GM23338 (cell line): Measurements from ENCODE around the gene NARS2. TPM values are rescaled to one million over a fixed set of nuclear protein-coding genes. Genes with fewer than 3 reads are reported as not detected.

Experiments
- ATAC-seq: fragments of 200-7000 bp; cut with Tn5 transposase; 3 replicates; pipeline ENCODE4 v1.9.1; 2020
- DNase-seq: peaks from one replicate; pipeline ENCODE4 v3.0.0-alpha.2; 2015; ENCODE audit warnings: low spot score
- H2AFZ ChIP-seq: fragments of 200-600 bp; sonication (generic); 2 replicates; pipeline ENCODE4 v1.8.0; 2016; ENCODE audit warnings: antibody characterized with exemption, mild to moderate bottlenecking, moderate library complexity
- H3F3A ChIP-seq: fragments of 200-600 bp; sonication (generic); replicated peaks from 2 replicates; pipeline ENCODE4 v1.8.0; 2017; ENCODE audit warnings: antibody characterized with exemption, mixed run types, low read depth
- H3K27ac ChIP-seq: fragments of 200-600 bp; sonication (generic); 2 replicates; pipeline ENCODE4 v1.6.1; 2016; ENCODE audit warnings: low read depth
- H3K27me3 ChIP-seq: fragments of 200-600 bp; sonication (generic); 2 replicates; pipeline ENCODE4 v1.8.0; 2016; ENCODE audit warnings: mild to moderate bottlenecking, mixed run types, moderate library complexity; ENCODE audit not compliant: insufficient read depth
- H3K36me3 ChIP-seq: fragments of 200-600 bp; sonication (generic); 2 replicates; pipeline ENCODE4 v1.8.0; 2016; ENCODE audit warnings: mild to moderate bottlenecking; ENCODE audit not compliant: insufficient read depth
- H3K4me1 ChIP-seq: fragments of 200-600 bp; sonication (generic); 2 replicates; pipeline ENCODE4 v1.8.0; 2016; ENCODE audit warnings: mild to moderate bottlenecking, moderate library complexity; ENCODE audit not compliant: insufficient read depth
- H3K4me2 ChIP-seq: fragments of 200-600 bp; sonication (generic); 2 replicates; pipeline ENCODE4 v1.7.1; 2017; ENCODE audit warnings: mixed run types
- H3K4me3 ChIP-seq: fragments of 200-600 bp; sonication (generic); 2 replicates; pipeline ENCODE4 v1.6.1; 2016; ENCODE audit warnings: mixed run types
- H3K79me2 ChIP-seq: fragments of 200-600 bp; sonication (generic); replicated peaks from 2 replicates; pipeline ENCODE4 v1.8.0; 2017; ENCODE audit warnings: mild to moderate bottlenecking; ENCODE audit not compliant: insufficient read depth
- H3K9me2 ChIP-seq: fragments of 200-600 bp; sonication (generic); 2 replicates; pipeline ENCODE4 v1.8.0; 2017; ENCODE audit not compliant: insufficient read depth
- H4K20me1 ChIP-seq: fragments of 200-600 bp; sonication (generic); replicated peaks from 2 replicates; pipeline ENCODE4 v1.8.0; 2017; ENCODE audit warnings: mild to moderate bottlenecking; ENCODE audit not compliant: insufficient read depth
- H3K27ac Mint-ChIP-seq: 2 replicates; pipeline ENCODE4 v1.8.0; 2020; ENCODE audit warnings: inconsistent platforms, mild to moderate bottlenecking, moderate library complexity, mixed read lengths
- H3K27me3 Mint-ChIP-seq: 3 replicates; pipeline ENCODE4 v1.8.0; 2022; ENCODE audit warnings: low read depth, mild to moderate bottlenecking, moderate library complexity, mixed read lengths, inconsistent platforms; ENCODE audit not compliant: insufficient read depth, poor library complexity
- H3K36me3 Mint-ChIP-seq: 3 replicates; pipeline ENCODE4 v1.8.0; 2021; ENCODE audit warnings: low read depth, mild to moderate bottlenecking, inconsistent platforms, moderate library complexity, mixed read lengths
- H3K4me1 Mint-ChIP-seq: 3 replicates; pipeline ENCODE4 v1.8.0; 2020; ENCODE audit warnings: mild to moderate bottlenecking, inconsistent platforms, mixed read lengths
- H3K4me3 Mint-ChIP-seq: 3 replicates; pipeline ENCODE4 v1.8.0; 2021; ENCODE audit warnings: moderate library complexity, mild to moderate bottlenecking, inconsistent platforms, mixed read lengths
- H3K9me3 Mint-ChIP-seq: 3 replicates; pipeline ENCODE4 v1.8.0; 2020; ENCODE audit warnings: moderate library complexity, mild to moderate bottlenecking, inconsistent platforms, mixed read lengths
- CREB1 ChIP-seq: fragments of 250-450 bp; sonication (Bioruptor Pico); IDR thresholded peaks from 2 replicates; pipeline ENCODE4 v1.5.0; 2020; ENCODE audit warnings: low read depth, mild to moderate bottlenecking, moderate library complexity
- CTCF ChIP-seq, 2 experiments: fragments of 200-600 bp in 1 of 2; sonication (generic) in 1 of 2; conservative IDR thresholded peaks; 2 replicates each; pipeline versions ENCODE4 v1.5.1 to v1.6.1; 2016 to 2017; ENCODE audit warnings: antibody characterized with exemption in 2 of 2, low read depth in 2 of 2, mild to moderate bottlenecking in 2 of 2, moderate library complexity in 1 of 2
- ETS1 ChIP-seq: IDR thresholded peaks from 2 replicates; pipeline ENCODE4 v1.6.1; 2016; ENCODE audit warnings: antibody characterized with exemption
- EZH2 ChIP-seq: fragments of 200-600 bp; sonication (generic); IDR thresholded peaks from one replicate; pipeline ENCODE4 v1.8.0; 2017; ENCODE audit warnings: antibody characterized with exemption, mild to moderate bottlenecking, low read depth; ENCODE audit not compliant: unreplicated experiment
- EZH2phosphoT487 ChIP-seq: fragments of 200-600 bp; sonication (generic); IDR thresholded peaks from one replicate; pipeline ENCODE4 v1.8.1; 2018; ENCODE audit warnings: antibody characterized with exemption; ENCODE audit not compliant: unreplicated experiment
- JUNB ChIP-seq: IDR thresholded peaks from one replicate; pipeline ENCODE4 v1.6.1; 2016; ENCODE audit warnings: antibody characterized with exemption; ENCODE audit not compliant: unreplicated experiment
- NANOG ChIP-seq: IDR thresholded peaks from 2 replicates; pipeline ENCODE4 v1.6.1; 2016; ENCODE audit warnings: antibody characterized with exemption, borderline replicate concordance
- POLR2AphosphoS5 ChIP-seq: IDR thresholded peaks from 2 replicates; pipeline ENCODE4 v1.6.1; 2016; ENCODE audit warnings: antibody characterized with exemption, low read depth
- REST ChIP-seq: IDR thresholded peaks from one replicate; pipeline ENCODE4 v1.6.1; 2018; ENCODE audit warnings: antibody characterized with exemption; ENCODE audit not compliant: unreplicated experiment
- STAT1 ChIP-seq: IDR thresholded peaks from one replicate; pipeline ENCODE4 v1.6.1; 2016; ENCODE audit warnings: antibody characterized with exemption; ENCODE audit not compliant: unreplicated experiment
- ZNF114 ChIP-seq: fragments of 250-450 bp; sonication (Bioruptor Pico); IDR thresholded peaks from 2 replicates; pipeline ENCODE4 v1.5.0; 2020; ENCODE audit warnings: mild to moderate bottlenecking, moderate library complexity
- ZNF462 ChIP-seq: fragments of 250-450 bp; sonication (Bioruptor Pico); IDR thresholded peaks from 2 replicates; pipeline ENCODE4 v1.5.0; 2020; ENCODE audit warnings: mild to moderate bottlenecking, moderate library complexity
- polyA plus RNA-seq: library from polyadenylated mRNA; unstranded; fragments of >200 nt; fragmentation: Nextera tagmentation; extraction: Ambion mirVana; gene quantifications from 2 replicates; pipeline ENCODE4 v1.2.1, GENCODE V29; 2016
- total RNA-seq: library from RNA; depleted of rRNA; stranded (reverse); fragments of >200 nt; shearing (Covaris generic); gene quantifications from 2 replicates; pipeline ENCODE4 v1.2.3, GENCODE V29; 2014

The NARS2 gene
- total and polyA plus RNA-seq, 2 experiments from 2014 or later, result 45.7 to 62.0 TPM

DNA sequence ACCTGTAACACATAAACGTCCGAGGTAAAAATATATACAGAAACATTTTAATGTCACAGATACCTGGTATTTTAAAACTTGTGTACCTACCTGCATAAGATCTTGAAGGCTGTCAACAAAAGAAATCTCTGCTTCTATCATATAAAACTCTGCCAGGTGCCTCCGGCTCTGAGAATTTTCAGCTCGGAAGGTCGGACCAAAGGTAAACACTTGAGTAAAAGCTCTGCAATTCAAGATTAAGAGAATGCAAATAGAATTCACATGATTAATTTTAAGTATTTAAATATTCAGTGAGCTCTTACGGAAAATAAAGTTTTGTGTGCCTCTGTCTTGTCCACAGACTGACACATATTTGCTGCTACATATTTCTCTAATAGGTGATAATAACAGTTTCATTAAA, 81.7 kb downstream of the NARS2 start:
- Mint-ChIP-seq H3K27me3 (no peaks in the 10 kb centered on the region), H3K4me3 (no peak overlapping the region), H3K4me1 (peaks cover 6% of the 10 kb centered on the region; the same call in 1 of the 3 replicates), H3K36me3 (no peaks in the 10 kb centered on the region), H3K9me3 (no peaks in the 10 kb centered on the region), H3K27ac (no peak overlapping the region)
- no peaks in the 10 kb centered on the region for H3K27me3 ChIP-seq
- no peak overlapping the region for H3K4me2 ChIP-seq
- no peak for ATAC-seq
- H3K27ac ChIP-seq, result no peak overlapping the region
- no peak overlapping the region for H2AFZ ChIP-seq
- DNase-seq, result no peak
- H3K4me1 ChIP-seq, result no peaks in the 10 kb centered on the region
- H3K36me3 ChIP-seq, result no peaks in the 10 kb centered on the region
- TF ChIP-seq JUNB, result no peak
- TF ChIP-seq ETS1, result no peak
- no peak for TF ChIP-seq EZH2
- TF ChIP-seq REST, result no peak
- no peak for TF ChIP-seq CREB1 (CRISPR knock-in tag)
- TF ChIP-seq ZNF114, result no peak
- no peak for TF ChIP-seq STAT1
- no peak for TF ChIP-seq POLR2AphosphoS5
- no peak for TF ChIP-seq ZNF462 (CRISPR knock-in tag)
- no peak for TF ChIP-seq NANOG
- TF ChIP-seq EZH2phosphoT487, result no peak
- no peak for TF ChIP-seq CTCF (conservative IDR thresholded peaks at IDR 0.05; ENCODE audit: low read depth in 2 of 2)
- no peak overlapping the region for H3K4me3 ChIP-seq
- no peaks in the 10 kb centered on the region; the same call in 1 of the 2 replicates for H4K20me1 ChIP-seq
- no peaks in the 10 kb centered on the region for H3K9me2 ChIP-seq
- no peaks in the 10 kb centered on the region for H3F3A ChIP-seq
- no peaks in the 10 kb centered on the region; the same call in 1 of the 2 replicates for H3K79me2 ChIP-seq
